ENCODE data around the gene COL9A1.

Gene COL9A1

GRCh38 chr6:70266142-70266541 is 36.7 kb downstream of the COL9A1 start:
- DNase-seq (ENCODE audit: low read depth), result no peak
- H3K4me3 ChIP-seq (ENCODE audit: control insufficient read depth, low read depth, low read length), result no peak overlapping the region
- no peak for TF ChIP-seq CTCF (conservative IDR thresholded peaks at IDR 0.05; ENCODE audit: control insufficient read depth, insufficient read depth, low read depth, low read length)

DNA sequence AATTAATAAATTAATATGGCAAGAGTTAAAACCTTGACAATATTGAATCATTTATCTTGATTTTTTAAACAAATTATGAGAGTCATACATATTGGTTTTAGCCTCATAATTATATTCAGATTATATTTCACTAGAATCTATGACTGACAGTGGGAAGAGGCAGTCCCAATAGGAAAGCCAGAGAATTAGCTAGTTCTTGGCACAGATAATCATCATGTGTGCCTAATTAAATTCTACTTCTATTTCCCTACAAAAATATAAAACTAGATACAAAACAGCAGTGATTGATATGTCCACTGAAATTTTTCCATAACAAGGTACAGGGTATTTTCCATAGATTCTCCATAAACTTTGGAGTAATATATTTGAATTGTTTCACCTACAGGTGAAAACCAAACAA is 38.6 kb downstream of the COL9A1 start:
- TF ChIP-seq CTCF (conservative IDR thresholded peaks at IDR 0.05; ENCODE audit: control insufficient read depth, insufficient read depth, low read depth, low read length), result no peak
- no peak for DNase-seq (ENCODE audit: low read depth)
- H3K4me3 ChIP-seq (ENCODE audit: control insufficient read depth, low read depth, low read length), result no peak overlapping the region

DNA sequence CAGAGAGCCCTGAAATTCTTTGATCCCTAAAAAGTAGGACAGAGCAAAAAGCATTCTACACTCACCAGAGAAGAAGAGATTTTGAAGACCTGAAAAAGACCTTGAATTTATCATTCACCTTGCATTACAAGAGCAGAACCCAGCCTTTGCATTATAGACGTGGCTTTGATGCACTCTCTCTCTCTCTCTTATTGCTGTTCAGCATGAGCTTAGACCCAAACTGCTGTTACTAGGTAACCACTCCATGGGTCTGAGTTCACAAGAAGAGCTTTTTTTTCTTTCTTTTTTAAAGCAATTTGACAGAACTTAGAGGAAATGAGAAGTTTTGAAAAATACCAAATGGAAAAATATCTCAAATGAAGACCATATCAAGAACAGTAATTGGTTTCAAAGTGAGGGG is 44.4 kb downstream of the COL9A1 start:
- no peak for TF ChIP-seq CTCF (conservative IDR thresholded peaks at IDR 0.05; ENCODE audit: control insufficient read depth, insufficient read depth, low read depth, low read length)
- no peak overlapping the region for H3K4me3 ChIP-seq (ENCODE audit: control insufficient read depth, low read depth, low read length)
- DNase-seq (ENCODE audit: low read depth), result no peak

DNA sequence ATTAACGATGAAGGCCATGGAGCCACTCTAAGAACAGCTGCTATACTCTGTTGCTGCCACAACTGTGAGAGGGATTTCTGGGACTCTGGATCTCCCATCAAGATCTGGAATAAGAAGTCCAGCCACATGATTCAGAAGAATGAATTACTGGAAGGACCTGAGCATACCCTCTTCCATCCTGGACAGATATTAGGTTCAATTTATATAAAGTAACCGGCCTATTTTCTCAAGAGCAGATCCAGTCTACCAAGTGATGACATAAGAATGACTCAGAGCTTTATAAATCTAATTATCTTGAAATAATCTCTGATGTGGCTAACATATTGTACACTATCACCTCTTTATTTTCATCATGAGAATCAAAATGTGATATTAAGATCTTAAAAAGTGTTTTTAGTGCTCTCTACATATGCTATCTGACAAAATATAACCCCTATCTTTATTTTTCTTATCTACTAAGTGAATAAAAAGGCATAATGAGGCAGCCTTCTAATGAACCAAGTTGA is 45.1 kb downstream of the COL9A1 start:
- peak; percentile 2 for DNase-seq (ENCODE audit: low read depth)
- H3K4me3 ChIP-seq (ENCODE audit: control insufficient read depth, low read depth, low read length), result no peak overlapping the region
- no peak for TF ChIP-seq CTCF (conservative IDR thresholded peaks at IDR 0.05; ENCODE audit: control insufficient read depth, insufficient read depth, low read depth, low read length)

DNA sequence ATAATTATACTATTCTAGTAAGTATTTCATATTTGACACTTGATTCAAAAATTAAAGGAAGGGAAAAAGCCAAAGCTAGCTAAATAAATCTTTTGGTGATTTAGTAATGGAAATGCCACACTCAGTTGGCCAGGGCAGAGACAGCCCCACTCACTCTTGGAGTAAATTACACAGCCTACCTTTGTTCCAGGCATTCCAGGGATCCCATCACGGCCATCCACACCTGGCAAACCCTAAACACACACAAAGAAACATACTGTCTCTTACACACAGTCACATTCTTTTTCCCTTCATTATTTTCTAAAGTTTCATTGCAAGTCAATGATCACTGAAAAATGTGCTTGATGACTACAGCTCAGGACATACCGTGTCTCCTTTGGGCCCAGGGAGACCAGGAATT is 48.1 kb downstream of the COL9A1 start:
- no peak for TF ChIP-seq CTCF (conservative IDR thresholded peaks at IDR 0.05; ENCODE audit: control insufficient read depth, insufficient read depth, low read depth, low read length)
- no peak overlapping the region for H3K4me3 ChIP-seq (ENCODE audit: control insufficient read depth, low read depth, low read length)
- DNase-seq (ENCODE audit: low read depth), result no peak

DNA sequence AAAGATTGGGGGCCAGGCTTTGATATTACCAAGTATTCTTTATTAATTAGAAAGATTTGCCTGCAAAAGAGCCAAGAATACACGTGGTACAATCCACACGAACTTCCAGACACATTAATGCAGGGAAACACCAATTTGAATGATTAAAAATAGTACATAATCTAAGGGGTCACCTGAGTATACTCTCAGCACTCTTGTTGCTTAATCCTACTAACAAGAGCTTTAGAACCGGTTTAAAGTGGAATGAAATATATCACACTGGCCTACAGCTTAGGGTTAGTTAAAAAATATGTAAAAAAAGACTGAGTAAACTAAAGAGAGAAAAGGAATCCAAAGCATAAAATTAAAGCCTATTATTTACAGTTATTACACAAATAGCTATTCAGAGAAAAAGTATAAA is 49.0 kb downstream of the COL9A1 start:
- no peak for DNase-seq (ENCODE audit: low read depth)
- TF ChIP-seq CTCF (conservative IDR thresholded peaks at IDR 0.05; ENCODE audit: control insufficient read depth, insufficient read depth, low read depth, low read length), result no peak

DNA sequence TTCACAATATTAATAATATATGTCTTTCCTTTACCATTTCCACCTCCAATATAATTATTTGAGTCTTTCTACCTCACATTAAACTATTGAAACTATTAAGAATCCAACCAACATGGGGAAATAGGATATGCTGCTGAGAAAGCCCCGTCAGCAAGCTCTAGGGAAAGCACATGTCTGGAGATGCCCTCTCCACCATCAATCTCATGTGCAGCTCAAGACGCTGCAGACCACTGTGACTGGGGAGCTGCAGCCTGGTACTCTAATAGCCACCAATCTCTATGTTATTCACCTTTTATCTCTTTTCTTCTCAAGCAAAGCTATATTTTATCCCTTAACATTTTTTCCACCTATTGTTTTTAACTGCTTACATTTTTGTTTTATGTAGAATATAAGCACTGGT is 50.3 kb downstream of the COL9A1 start:
- no peak for DNase-seq (ENCODE audit: low read depth)
- no peak overlapping the region for H3K4me3 ChIP-seq (ENCODE audit: control insufficient read depth, low read depth, low read length)
- no peak for TF ChIP-seq CTCF (conservative IDR thresholded peaks at IDR 0.05; ENCODE audit: control insufficient read depth, insufficient read depth, low read depth, low read length)

More for the DNA sequence above, 49.0 kb downstream of the COL9A1 start:
- no peak overlapping the region for H3K4me3 ChIP-seq (ENCODE audit: control insufficient read depth, low read depth, low read length)
